GM18511 (cell line): ENCODE measurements around the gene FADS2.

Experiments used
- ATAC-seq: cut with Tn5 transposase; IDR thresholded peaks from one replicate; pipeline ENCODE4 v1.9.1; 2021; ENCODE audit warnings: mild to moderate bottlenecking, moderate library complexity; ENCODE audit not compliant: unreplicated experiment

Gene FADS2

GRCh38 chr11:61795459-61795858, 32.6 kb upstream of the FADS2 start:
- no peak for ATAC-seq

GRCh38 chr11:61795876-61796526, 32.1 kb upstream of the FADS2 start:
- no peak for ATAC-seq

- no peak for ATAC-seq
Observed at GRCh38 chr11:61797263-61797944, 30.7 kb upstream of the FADS2 start.

- no peak for ATAC-seq
Observed at GRCh38 chr11:61799665-61800284, 28.3 kb upstream of the FADS2 start.

GRCh38 chr11:61800331-61801281, 27.5 kb upstream of the FADS2 start:
- ATAC-seq, result no peak

DNA sequence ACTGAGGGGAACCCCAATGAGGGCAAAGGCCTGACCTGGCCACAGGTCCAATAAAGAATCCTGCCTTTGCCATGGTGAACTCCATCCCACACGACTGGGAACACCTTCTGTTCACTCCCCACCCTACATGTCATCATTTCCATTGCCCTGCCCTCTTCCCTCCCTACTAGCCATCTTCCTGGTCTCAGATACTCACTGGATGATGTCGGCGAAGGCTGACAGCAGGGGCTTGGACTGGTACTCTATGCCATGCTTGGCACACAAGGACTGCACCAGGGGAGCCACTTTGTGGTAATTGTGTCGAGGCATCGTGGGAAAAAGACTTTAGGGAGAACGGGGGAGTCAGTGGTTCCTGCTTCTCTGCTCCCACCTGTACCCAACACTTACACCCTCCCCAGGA, 25.5 kb upstream of the FADS2 start:
- no peak for ATAC-seq

- ATAC-seq, result no peak
Observed at GRCh38 chr11:61803889-61804647, 24.0 kb upstream of the FADS2 start.

DNA sequence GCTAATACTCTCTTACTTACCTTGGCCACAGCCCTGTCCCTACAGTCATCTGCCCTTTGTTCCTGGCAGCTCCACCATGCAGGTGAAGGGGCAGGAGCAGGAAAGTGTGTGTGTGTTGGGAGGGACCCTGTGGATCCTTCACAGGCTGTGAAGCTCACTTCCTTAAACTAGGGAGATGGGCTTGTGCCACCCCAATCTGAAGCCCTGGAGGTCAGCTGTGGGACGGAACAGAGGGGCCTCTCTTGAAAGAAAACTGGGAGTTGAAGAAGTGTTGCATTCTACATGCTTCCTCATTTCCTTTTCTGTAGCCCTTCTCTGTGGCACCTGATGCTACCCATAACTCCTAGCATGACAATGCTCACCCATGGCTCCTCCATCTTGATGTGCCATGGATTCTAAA, 23.0 kb upstream of the FADS2 start:
- no peak for ATAC-seq

GRCh38 chr11:61806785-61807184, 21.3 kb upstream of the FADS2 start:
- no peak for ATAC-seq

DNA sequence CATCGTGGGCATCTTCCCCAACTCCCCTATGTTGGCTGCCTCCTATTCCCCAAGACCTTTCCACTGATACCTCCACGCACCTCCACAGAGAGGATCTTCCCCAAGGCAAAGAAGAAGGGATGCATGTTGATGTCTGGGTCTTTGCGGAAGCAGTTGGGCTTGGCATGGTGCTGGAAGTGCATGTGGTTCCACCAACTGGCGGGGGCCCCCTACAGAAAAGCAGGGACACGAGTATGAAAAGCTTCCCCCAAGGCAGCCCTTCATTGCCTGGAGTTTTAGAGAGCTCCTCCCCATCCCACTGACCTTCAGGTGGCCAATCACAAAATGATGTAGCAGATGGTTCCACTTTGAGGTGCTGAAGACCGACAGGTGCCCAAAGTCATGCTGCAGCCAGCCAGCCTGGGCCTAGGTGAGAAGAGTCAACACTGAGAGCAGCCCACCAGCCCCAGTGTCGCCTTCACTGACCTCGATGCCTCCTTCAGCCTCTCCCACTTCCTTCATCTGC, 17.4 kb upstream of the FADS2 start:
- no peak for ATAC-seq

GRCh38 chr11:61811831-61812230, 16.3 kb upstream of the FADS2 start:
- no peak for ATAC-seq

- no peak for ATAC-seq
Observed at GRCh38 chr11:61812736-61813411, 15.2 kb upstream of the FADS2 start.

DNA sequence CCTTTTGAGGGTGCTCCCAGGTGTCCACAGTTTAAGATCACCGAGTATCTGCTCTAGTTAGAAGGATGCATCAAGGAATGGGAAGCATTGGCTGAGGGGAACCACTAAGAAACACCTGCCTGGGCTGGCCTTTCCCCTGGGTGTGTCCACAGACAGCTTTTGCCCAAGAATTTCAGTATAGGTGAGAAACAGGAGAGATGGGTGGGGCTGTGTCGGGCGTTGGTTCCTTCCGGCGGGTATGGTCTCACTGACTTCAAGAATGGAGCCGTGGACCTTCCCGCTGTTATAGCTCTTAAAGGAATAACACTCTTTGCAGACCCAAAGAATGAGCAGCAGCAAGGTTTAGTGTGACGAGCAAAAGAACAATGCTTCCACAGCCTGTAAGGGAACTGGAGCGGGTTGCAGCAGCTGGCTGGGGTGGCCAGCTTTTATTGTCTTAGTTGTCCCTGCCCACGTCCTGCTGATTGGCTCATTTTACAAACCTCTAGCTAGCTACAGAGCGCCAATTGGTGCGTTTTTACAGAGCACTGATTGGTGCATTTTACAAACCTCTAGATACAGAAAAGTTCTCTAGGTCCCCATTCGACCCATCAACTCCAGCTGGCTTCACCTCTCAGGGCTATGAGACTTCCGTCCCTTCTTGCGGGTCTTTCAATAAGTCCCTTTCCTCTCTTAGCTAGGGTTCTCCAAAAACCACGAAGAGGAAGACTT, 13.7 kb upstream of the FADS2 start:
- no peak for ATAC-seq

DNA sequence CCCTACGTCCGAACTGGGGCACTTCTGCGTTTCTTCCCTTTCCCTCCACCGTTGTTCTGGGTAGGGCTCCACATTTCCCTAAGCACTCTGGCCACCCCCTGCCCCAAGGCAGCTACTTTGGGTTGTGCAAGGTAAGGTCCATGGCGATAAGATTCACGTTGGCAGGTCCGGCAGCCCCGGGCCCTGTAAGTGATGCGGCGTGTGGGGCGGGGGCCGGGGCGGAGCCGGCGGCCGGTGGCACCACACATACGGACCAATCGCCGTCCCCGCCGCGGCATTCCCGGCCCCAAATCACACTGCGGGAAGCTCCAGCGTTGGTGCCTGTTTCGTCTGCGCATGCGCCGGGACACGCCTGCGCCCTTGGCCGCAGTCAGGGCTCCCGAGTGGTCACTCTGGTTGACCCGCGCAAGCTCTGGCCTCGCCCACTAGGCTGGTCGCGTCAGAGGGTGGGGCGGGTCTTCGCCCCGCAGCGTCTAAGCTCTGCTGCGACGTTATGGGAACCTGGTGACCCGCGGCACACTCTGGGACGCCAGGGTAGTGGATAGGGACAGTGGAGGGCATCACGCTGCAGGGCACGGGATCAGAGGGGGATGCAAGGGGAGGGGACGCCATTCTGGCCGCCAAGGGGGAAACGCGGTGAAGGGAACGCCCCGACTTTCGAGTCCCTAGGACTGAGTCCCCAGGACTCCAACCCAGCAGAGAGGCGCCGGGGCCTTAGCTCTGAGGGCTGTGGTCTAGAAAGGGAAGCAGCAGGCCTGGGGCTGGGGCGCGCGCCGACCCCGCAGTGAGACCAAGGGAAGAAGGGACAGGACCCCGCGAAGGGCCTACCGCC, 12.9 kb upstream of the FADS2 start:
- peak; percentile 54 for ATAC-seq

DNA sequence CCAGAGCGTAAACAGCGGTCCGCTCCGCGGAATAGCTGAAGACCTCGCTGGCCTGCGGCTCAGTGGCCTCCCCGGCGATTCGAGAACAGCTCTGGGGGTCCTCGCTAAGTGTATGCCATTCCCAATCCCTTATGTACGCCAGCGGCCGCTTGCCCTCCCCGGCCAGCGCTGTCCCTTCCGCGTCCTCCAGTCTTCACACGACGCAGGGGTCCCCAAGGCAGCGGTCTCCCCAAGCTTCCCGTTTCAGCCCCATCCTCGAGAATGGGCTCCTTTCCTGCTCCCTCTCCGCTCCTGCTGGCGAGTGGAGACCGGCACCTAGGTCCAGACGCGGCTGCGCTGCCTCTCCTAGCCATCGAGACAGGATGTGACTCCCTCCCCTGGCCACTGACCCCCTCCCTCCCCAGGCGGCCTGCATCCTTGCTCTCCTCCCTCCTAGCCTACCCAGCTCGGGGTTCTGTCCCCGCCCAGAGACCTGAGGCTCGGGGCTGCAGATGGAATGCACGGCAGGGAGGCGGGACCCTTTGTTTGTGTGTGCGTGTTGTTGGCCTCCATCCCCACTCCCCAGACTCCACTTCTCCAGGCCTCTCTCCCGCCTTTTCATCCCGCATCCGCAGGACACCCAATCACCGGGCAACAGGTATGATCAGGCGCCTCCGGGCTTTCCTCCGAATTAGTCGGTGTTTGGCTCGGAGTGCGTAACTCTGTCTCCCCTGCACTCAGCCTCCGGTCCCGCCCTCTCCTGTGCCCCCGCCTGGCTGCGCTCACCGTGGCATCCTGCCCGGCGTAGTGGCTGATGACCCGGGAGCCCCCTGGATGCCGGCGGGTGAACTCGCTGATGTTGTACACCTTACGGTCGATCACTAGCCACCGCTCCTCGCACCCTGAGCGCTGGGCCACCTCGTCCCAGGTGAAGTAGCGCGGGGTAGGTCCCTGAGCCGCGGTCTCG, 12.0 kb upstream of the FADS2 start:
- peak; percentile 44 for ATAC-seq

DNA sequence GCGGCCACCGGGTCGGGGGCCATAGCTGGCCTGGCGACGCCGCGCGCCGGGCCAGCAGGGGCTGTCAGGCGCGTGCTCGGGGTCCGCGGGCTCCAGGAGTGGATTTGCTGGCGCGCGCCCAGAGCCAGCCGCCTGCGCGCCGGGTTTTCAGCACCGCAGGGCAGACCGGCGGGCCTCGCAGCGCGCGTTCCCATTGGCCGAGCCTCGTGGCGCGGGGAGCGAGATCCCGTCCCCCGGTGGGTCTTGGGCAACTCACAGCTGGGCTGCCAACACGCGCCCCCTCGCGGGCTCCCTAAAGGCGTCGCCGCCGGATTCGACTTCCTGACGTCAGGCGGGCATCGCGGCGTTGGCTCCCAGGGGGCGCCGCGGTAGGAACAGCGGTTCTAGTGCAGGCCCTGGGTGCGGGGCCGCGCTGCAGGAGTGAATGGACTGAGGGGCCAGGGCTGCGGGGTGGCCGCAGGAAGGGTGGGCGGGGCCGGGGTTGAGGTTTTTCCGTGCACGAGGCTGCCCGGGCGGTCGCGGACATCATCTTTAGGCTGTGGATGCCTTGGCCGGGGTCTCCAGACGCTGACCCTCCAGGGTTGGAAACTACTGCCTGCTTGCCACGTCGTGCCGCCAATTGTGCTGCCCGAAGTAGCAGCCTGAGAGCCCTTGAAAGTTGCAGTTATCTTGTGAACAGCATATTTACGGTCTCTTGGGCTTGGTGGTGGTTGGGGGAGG, 11.2 kb upstream of the FADS2 start, which contains the start of gene FADS1:
Gene FADS1 (minus strand): TSS at position 268 of the 720 bp plus-strand sequence. CDS start 74 bp downstream, at position 194.
- peak; percentile 55 for ATAC-seq
